Spleen (tissue), 7 donors: ENCODE results near the gene SYNGR4.

Source experiments
- CTCF ChIP-seq, 11 experiments: fragments of 200-600 bp in 7 of 11; fragments of 450-650 bp in 4 of 11; sonication (generic) in 4 of 11; IDR thresholded peaks in 8 of 11; conservative IDR thresholded peaks in 3 of 11; 1 replicate in 7 of 11; 2 replicates in 4 of 11; pipeline versions ENCODE4 v1.4.0 to v1.8.0; 2016 to 2021; ENCODE audit warnings: antibody characterized with exemption in 11 of 11, inconsistent platforms in 4 of 11, mild to moderate bottlenecking in 1 of 11
- POLR2A ChIP-seq, 3 donors: fragments of 450-650 bp; IDR thresholded peaks; one replicate each; pipeline ENCODE4 v1.5.1; 2017; ENCODE audit warnings: antibody characterized with exemption in 3 of 3, mild to moderate bottlenecking in 1 of 3
- donor health status: DM: no; HTN: no; CAD: no; lungs with moderate emphysema.
- donor health status: DM: no; HTN: no; CAD: no.
- donor health status: DM: no; HTN: no; CAD: no.

- no peak for TF ChIP-seq CTCF (IDR thresholded peaks at IDR 0.05 in 8 of 11, conservative IDR thresholded peaks at IDR 0.05 in 3 of 11)
- no peak for TF ChIP-seq POLR2A (IDR thresholded peaks at IDR 0.05)
Observed at GRCh38 chr19:48359123-48359522, 5.0 kb upstream of the SYNGR4 start.
